MCF 10A (cell line): Measurements from ENCODE around the gene UBD. TPM values are rescaled to one million over a fixed set of nuclear protein-coding genes. Genes with fewer than 3 reads are reported as not detected.

Experiments used
- BruUV-seq: library from RNA; stranded (reverse); fragments of 400-500 nt; replicated peaks from 2 replicates; lab custom pipeline; 2021; lab: Mats Ljungman, UMichigan
- CTCF ChIA-PET: fragments of 300-600 bp; sonication (Branson Sonifier 250); formaldehyde crosslinking; extraction: SDS; loops from one replicate; lab custom pipeline; 2021; ENCODE audit warnings: antibody characterized with exemption, inconsistent platforms; lab: Yijun Ruan, JAX
- POLR2A ChIA-PET: fragments of 300-600, 350-650 bp; sonication (Branson Sonifier 250); formaldehyde crosslinking; extraction: SDS; loops from one replicate; lab custom pipeline; 2020; ENCODE audit warnings: antibody characterized with exemption, inconsistent platforms; lab: Yijun Ruan, JAX
- DNase-seq: peaks from one replicate; pipeline ENCODE4 v3.0.0-alpha.2; 2018; ENCODE audit not compliant: unreplicated experiment
- H3K27ac Mint-ChIP-seq: one replicate; pipeline ENCODE4 v1.8.0; 2022; ENCODE audit warnings: mild to moderate bottlenecking, low read depth, mixed read lengths; ENCODE audit not compliant: unreplicated experiment
- H3K27me3 Mint-ChIP-seq: one replicate; pipeline ENCODE4 v1.8.0; 2022; ENCODE audit warnings: mixed read lengths; ENCODE audit not compliant: insufficient read depth, unreplicated experiment
- H3K36me3 Mint-ChIP-seq: one replicate; pipeline ENCODE4 v1.8.0; 2022; ENCODE audit warnings: mild to moderate bottlenecking, moderate library complexity, mixed read lengths; ENCODE audit not compliant: insufficient read depth, unreplicated experiment
- H3K4me1 Mint-ChIP-seq: one replicate; pipeline ENCODE4 v1.8.0; 2022; ENCODE audit warnings: mixed read lengths; ENCODE audit not compliant: insufficient read depth, unreplicated experiment
- H3K4me3 Mint-ChIP-seq: one replicate; pipeline ENCODE4 v1.8.0; 2022; ENCODE audit warnings: mild to moderate bottlenecking, moderate library complexity, mixed read lengths; ENCODE audit not compliant: unreplicated experiment
- H3K9me3 Mint-ChIP-seq: one replicate; pipeline ENCODE4 v1.8.0; 2022; ENCODE audit warnings: mixed read lengths; ENCODE audit not compliant: unreplicated experiment
- intact Hi-C: fragments of 100-400 bp; cut with micrococcal nuclease; formaldehyde crosslinking; loops from 2 replicates; pipeline ENCODE4 v1.14.1; 2022
- total RNA-seq: library from RNA; stranded (reverse); gene quantifications from 2 replicates; pipeline ENCODE4 v1.2.3, GENCODE V29; 2022
- TF ChIP-seq, protein P1 (sequence below): fragments of 200-600 bp; IDR thresholded peaks from one replicate; pipeline ENCODE4 v1.8.0; 2022; ENCODE audit warnings: antibody characterized with exemption, mild to moderate bottlenecking; ENCODE audit not compliant: unreplicated experiment

UBD gene
- total RNA-seq, 1 experiment from 2014 or later, result not detected

DNA sequence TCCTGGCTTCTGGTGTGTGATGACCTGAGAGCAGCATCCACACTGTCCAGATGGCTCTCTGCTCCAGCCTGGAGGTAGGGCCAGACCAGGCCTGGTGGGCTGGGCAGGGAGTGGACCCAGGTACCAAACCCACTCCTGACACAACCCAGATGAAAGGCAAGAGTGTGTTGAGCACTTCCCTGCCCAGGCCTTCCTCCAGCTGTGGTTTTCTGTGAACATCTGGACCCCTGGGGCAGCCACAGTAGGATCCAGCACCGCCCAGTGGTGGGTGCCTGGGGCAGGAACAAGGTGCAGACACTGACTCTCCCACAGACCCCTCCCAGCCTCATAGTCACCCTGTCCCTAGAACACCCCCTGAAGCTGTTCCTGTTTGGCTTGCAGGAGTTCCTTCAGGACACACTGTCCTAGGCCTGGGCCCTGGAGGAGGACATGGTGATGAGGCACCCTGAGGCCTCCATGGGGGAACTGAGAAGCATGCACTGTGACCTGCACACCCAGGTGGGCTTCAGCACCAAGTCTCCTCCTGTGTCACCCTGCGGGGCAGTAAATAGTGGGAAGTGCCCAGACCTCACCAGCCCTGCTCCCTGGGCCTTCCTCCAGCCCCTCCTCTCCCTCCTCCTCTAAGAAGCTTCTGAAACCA lies 28.7 kb downstream of the UBD start:
- H3K9me3 Mint-ChIP-seq, result no peaks in the 10 kb centered on the region
- no peak overlapping the region for H3K27ac Mint-ChIP-seq
- intact Hi-C loops, result no loop called here
- POLR2A ChIA-PET, result no interaction called here
- H3K27me3 Mint-ChIP-seq, result peaks cover 12% of the 10 kb centered on the region
- TF ChIP-seq, protein P1, sequence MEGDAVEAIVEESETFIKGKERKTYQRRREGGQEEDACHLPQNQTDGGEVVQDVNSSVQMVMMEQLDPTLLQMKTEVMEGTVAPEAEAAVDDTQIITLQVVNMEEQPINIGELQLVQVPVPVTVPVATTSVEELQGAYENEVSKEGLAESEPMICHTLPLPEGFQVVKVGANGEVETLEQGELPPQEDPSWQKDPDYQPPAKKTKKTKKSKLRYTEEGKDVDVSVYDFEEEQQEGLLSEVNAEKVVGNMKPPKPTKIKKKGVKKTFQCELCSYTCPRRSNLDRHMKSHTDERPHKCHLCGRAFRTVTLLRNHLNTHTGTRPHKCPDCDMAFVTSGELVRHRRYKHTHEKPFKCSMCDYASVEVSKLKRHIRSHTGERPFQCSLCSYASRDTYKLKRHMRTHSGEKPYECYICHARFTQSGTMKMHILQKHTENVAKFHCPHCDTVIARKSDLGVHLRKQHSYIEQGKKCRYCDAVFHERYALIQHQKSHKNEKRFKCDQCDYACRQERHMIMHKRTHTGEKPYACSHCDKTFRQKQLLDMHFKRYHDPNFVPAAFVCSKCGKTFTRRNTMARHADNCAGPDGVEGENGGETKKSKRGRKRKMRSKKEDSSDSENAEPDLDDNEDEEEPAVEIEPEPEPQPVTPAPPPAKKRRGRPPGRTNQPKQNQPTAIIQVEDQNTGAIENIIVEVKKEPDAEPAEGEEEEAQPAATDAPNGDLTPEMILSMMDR, result no peak
- H3K4me1 Mint-ChIP-seq, result peaks cover 6% of the 10 kb centered on the region
- H3K36me3 Mint-ChIP-seq, result no peaks in the 10 kb centered on the region
- no peak overlapping the region for H3K4me3 Mint-ChIP-seq
- CTCF ChIA-PET, result interaction anchor here (0.6 kb wide), 1 partner anchor 293 kb away, joined by 3 read pairs; no protein-coding TSS in a partner anchor
- BruUV-seq, result no TSS peak
- DNase-seq, result no peak

DNA sequence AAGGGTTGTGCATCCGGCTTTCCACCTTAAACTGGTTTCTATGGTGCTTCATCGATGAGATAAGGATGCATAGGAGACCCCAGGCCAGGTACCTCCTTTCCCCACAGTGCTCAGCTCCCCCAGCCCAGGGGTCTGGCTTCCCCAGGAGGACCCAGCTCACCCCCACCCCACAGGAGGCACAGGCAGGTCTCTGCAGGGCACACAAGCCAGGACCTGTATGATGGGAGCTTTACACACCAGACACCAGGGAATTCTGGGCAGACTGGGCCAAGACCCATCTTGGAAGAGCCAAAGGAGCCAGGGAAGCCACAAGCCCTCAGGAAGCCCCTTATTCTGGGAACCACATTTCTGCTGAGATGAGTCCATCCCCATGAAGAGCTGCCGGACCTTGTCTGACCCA lies 29.6 kb downstream of the UBD start:
- ChIA-PET CTCF (interaction anchor here (0.7 kb wide), 1 partner anchor 183 kb away, joined by 3 read pairs; no protein-coding TSS in a partner anchor), POLR2A (no interaction called here)
- Mint-ChIP-seq H3K27me3 (peaks cover 21% of the 10 kb centered on the region), H3K36me3 (no peaks in the 10 kb centered on the region), H3K4me1 (peaks cover 6% of the 10 kb centered on the region), H3K9me3 (no peaks in the 10 kb centered on the region), H3K27ac (no peak overlapping the region), H3K4me3 (no peak overlapping the region)
- DNase-seq, result no peak
- intact Hi-C loops, result no loop called here
- BruUV-seq, result no TSS peak
- TF ChIP-seq, protein P1, result no peak

DNA sequence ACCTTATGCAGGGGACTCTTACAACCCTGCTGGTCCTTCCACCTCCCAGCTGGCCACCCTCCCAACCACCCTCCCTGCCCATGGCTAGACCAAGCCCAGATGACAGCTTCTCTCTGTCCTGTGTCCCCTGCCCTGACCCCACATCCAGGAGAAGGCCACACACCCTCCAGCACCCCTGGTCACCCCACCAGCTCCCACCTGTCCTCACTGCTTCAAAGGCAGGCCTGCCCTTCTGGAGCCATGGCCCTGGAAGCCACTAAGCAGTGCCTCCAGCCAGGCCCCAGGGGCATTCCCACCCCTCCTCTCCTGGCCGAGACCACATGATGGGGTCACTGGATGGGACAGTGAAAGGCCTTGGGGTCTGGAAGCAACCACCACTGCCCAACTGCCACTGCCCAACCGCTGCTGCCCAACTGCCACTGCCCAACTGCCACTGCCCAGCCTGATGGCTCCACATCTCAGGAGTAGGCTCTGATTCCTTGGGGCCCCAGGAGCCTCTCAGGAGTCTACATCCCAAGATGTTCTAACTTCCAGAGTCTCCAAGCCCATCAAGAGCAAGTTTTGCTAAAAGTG lies 30.5 kb downstream of the UBD start:
- Mint-ChIP-seq H3K36me3 (no peaks in the 10 kb centered on the region), H3K27ac (no peak overlapping the region), H3K27me3 (peaks cover 23% of the 10 kb centered on the region), H3K9me3 (no peaks in the 10 kb centered on the region), H3K4me3 (no peak overlapping the region), H3K4me1 (peaks cover 6% of the 10 kb centered on the region)
- TF ChIP-seq, protein P1, result no peak
- no TSS peak for BruUV-seq
- DNase-seq, result no peak
- POLR2A ChIA-PET, result no interaction called here
- CTCF ChIA-PET, result no interaction called here
- intact Hi-C loops, result no loop called here

DNA sequence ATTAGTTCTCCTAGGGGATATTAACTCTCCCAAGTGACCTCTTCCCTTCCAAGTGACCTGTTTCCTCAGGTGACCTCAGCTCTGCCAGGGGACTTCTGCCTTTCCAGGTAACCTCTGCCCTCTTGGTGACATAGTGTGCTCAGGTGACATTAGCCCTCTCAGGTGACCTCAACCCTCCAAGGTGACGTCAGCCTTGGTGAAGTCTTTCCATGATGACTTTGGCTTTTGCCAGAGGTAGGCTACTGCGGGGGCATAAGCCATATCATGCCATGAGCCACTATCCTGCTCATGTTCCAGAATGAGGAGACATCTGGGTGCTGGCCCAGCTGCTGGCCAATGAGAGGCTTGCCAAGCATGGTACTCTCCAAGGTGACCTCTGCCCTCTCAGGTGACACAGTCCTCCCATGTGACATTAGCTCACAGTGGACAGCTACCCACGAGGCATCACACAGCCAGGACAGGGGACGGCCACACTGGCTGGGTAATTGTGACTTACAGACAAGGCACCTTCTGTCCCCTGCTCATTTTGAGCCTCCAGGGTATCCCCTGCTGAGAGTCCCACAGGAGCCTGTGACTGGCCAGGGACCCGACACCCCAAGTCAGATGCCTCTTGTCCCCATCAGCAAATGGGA lies 31.1 kb downstream of the UBD start:
- Mint-ChIP-seq H3K27me3 (peaks cover 23% of the 10 kb centered on the region), H3K27ac (no peak overlapping the region), H3K36me3 (no peaks in the 10 kb centered on the region), H3K4me1 (peaks cover 6% of the 10 kb centered on the region), H3K4me3 (no peak overlapping the region), H3K9me3 (no peaks in the 10 kb centered on the region)
- no TSS peak for BruUV-seq
- TF ChIP-seq, protein P1, result no peak
- intact Hi-C loops, result no loop called here
- no peak for DNase-seq
- CTCF ChIA-PET, result no interaction called here
- POLR2A ChIA-PET, result no interaction called here
